HepG2 (cell line): ENCODE measurements around the gene NOVA2. TPM values are rescaled to one million over a fixed set of nuclear protein-coding genes. Genes with fewer than 3 reads are reported as not detected.

Source experiments
- ATAC-seq: fragments of 200-7000 bp; cut with Tn5 transposase; 3 replicates; pipeline ENCODE4 v1.9.1; 2020; ENCODE audit warnings: mild to moderate bottlenecking, moderate library complexity
- BruUV-seq: library from RNA; stranded (reverse); fragments of 400-500 nt; replicated peaks from 2 replicates; lab custom pipeline; 2021; lab: Mats Ljungman, UMichigan
- CTCF ChIA-PET: fragments of 300-600 bp; formaldehyde crosslinking; extraction: SDS; loops from one replicate; lab custom pipeline; 2021; ENCODE audit warnings: low total read pairs, inconsistent platforms, low intra/inter-chr PET ratio; lab: Yijun Ruan, JAX
- POLR2A ChIA-PET: fragments of 350-600 bp; sonication (Branson Sonifier 250); formaldehyde crosslinking; loops from one replicate; lab custom pipeline; 2020; ENCODE audit warnings: antibody characterized with exemption, inconsistent platforms; lab: Yijun Ruan, JAX
- DNase-seq: peaks from one replicate; pipeline ENCODE4 v3.0.0-alpha.2; 2015; ENCODE audit warnings: low spot score
- FAIRE-seq: peaks from 3 replicates; lab custom pipeline; 2011; peaks lifted over from hg19 to GRCh38; lab: Jason Lieb, UNC
- H2AFZ ChIP-seq: one replicate; pipeline ENCODE4 v1.6.1; 2011; ENCODE audit warnings: low read length, inconsistent platforms
- H3K27ac ChIP-seq: fragments of 300-600 bp; 3 replicates; pipeline ENCODE4 v1.8.0; 2011; ENCODE audit warnings: mixed run types, mild to moderate bottlenecking, mixed read lengths, low read length, inconsistent platforms; ENCODE audit not compliant: insufficient read depth; ENCODE audit errors: extremely low read length
- H3K27me3 ChIP-seq, 2 experiments: fragments of 200-600 bp in 1 of 2; 2 replicates in 1 of 2; 3 replicates in 1 of 2; pipeline versions ENCODE4 v1.6.0 to v1.8.0; 2011; ENCODE audit warnings: low read length in 2 of 2, mild to moderate bottlenecking in 2 of 2, moderate library complexity in 2 of 2, inconsistent platforms in 1 of 2; ENCODE audit not compliant: insufficient read depth in 2 of 2, control insufficient read depth in 1 of 2
- H3K36me3 ChIP-seq, 2 experiments: fragments of 200-600 bp in 1 of 2; replicated peaks in 1 of 2; 2 replicates in 1 of 2; 3 replicates in 1 of 2; pipeline versions ENCODE4 v1.5.1 to v1.8.0; 2011; ENCODE audit warnings: low read length in 2 of 2, inconsistent platforms in 1 of 2; ENCODE audit not compliant: insufficient read depth in 2 of 2, control insufficient read depth in 1 of 2
- H3K4me1 ChIP-seq: 2 replicates; pipeline ENCODE4 v1.5.1; 2012; ENCODE audit warnings: low read length, inconsistent platforms; ENCODE audit not compliant: insufficient read depth
- H3K4me2 ChIP-seq: 2 replicates; pipeline ENCODE4 v1.6.0; 2011; ENCODE audit warnings: low read depth, low read length, inconsistent platforms
- H3K4me3 ChIP-seq, 3 experiments: fragments of 200-600 bp in 1 of 3; sonication (generic), shearing (Covaris generic) in 1 of 3; replicated peaks in 1 of 3; 2 replicates each; pipeline ENCODE4 v1.5.1; 2011 to 2016; ENCODE audit warnings: low read length in 3 of 3, inconsistent platforms in 2 of 3, low read depth in 2 of 3, mild to moderate bottlenecking in 2 of 3, control low read depth in 1 of 3, mixed read lengths in 1 of 3; ENCODE audit not compliant: insufficient read depth in 1 of 3
- H3K79me2 ChIP-seq: one replicate; pipeline ENCODE4 v1.6.1; 2011; ENCODE audit warnings: low read length, inconsistent platforms; ENCODE audit not compliant: insufficient read depth
- H3K9ac ChIP-seq: 2 replicates; pipeline ENCODE4 v1.6.0; 2011; ENCODE audit warnings: mild to moderate bottlenecking, low read depth, low read length, inconsistent platforms; ENCODE audit not compliant: insufficient read depth
- H3K9me3 ChIP-seq: 2 replicates; pipeline ENCODE4 v1.5.1; 2012; ENCODE audit warnings: mild to moderate bottlenecking, low read length
- H4K20me1 ChIP-seq: 2 replicates; pipeline ENCODE4 v1.6.0; 2011; ENCODE audit warnings: inconsistent platforms, mild to moderate bottlenecking, low read length, moderate library complexity; ENCODE audit not compliant: insufficient read depth
- BCL6 ChIP-seq: IDR thresholded peaks from 2 replicates; pipeline ENCODE4 v1.6.1; 2016; ENCODE audit warnings: missing genetic modification reagents, missing compliant biosample characterization
- GMEB1 ChIP-seq: sonication (generic); formaldehyde crosslinking; IDR thresholded peaks from 2 replicates; pipeline ENCODE4 v1.5.1; 2020; ENCODE audit warnings: missing genetic modification reagents, mild to moderate bottlenecking, borderline replicate concordance
- NKX3-1 ChIP-seq: sonication (generic); formaldehyde crosslinking; IDR thresholded peaks from 2 replicates; pipeline ENCODE4 v1.5.0; 2020; ENCODE audit warnings: missing genetic modification reagents
- PRDM10 ChIP-seq: sonication (generic); formaldehyde crosslinking; IDR thresholded peaks from 2 replicates; pipeline ENCODE4 v1.4.0; 2020; ENCODE audit warnings: low read depth, missing genetic modification reagents
- ZC3H4 ChIP-seq: sonication (generic); formaldehyde crosslinking; IDR thresholded peaks from 2 replicates; pipeline ENCODE4 v1.4.0; 2020; ENCODE audit warnings: missing genetic modification reagents, borderline replicate concordance
- ZNF263 ChIP-seq: sonication (generic); formaldehyde crosslinking; IDR thresholded peaks from 2 replicates; pipeline ENCODE4 v1.4.0; 2020; ENCODE audit warnings: missing genetic modification reagents
- ZNF333 ChIP-seq: sonication (generic); formaldehyde crosslinking; IDR thresholded peaks from 2 replicates; pipeline ENCODE4 v1.4.0; 2020; ENCODE audit warnings: mild to moderate bottlenecking, missing genetic modification reagents, borderline replicate concordance
- ZNF484 ChIP-seq: sonication (generic); formaldehyde crosslinking; IDR thresholded peaks from 2 replicates; pipeline ENCODE4 v1.5.1; 2020; ENCODE audit warnings: mild to moderate bottlenecking, low read depth, missing genetic modification reagents, borderline replicate concordance
- ZNF660 ChIP-seq: sonication (generic); formaldehyde crosslinking; IDR thresholded peaks from 2 replicates; pipeline ENCODE4 v1.5.1; 2020; ENCODE audit warnings: mild to moderate bottlenecking, low read depth, missing genetic modification reagents, borderline replicate concordance
- ZNF75D ChIP-seq: sonication (generic); formaldehyde crosslinking; IDR thresholded peaks from 2 replicates; pipeline ENCODE4 v1.8.1; 2023; ENCODE audit warnings: missing genetic modification reagents, mild to moderate bottlenecking, borderline replicate concordance
- ZNF839 ChIP-seq: sonication (generic); formaldehyde crosslinking; IDR thresholded peaks from 2 replicates; pipeline ENCODE4 v1.4.0; 2020; ENCODE audit warnings: missing genetic modification reagents, mild to moderate bottlenecking, borderline replicate concordance
- whole genome bisulfite sequencing: methylation state at CpG from one replicate; pipeline ENCODE4 v1.1.6; 2017; ENCODE audit warnings: low lambda C conversion rate; 5-methylcytosine and 5-hydroxymethylcytosine counted together
- in situ Hi-C: cut with HindIII; loops from 2 replicates; pipeline ENCODE4 v1.10.0; 2017; ENCODE audit warnings: low pct_unique_long_range_greater_than_20kb; ENCODE audit not compliant: extremely low pct_ligation_motif_present
- intact Hi-C: fragments of 100-400 bp; cut with micrococcal nuclease; formaldehyde crosslinking; loops from one replicate; pipeline ENCODE4 v1.10.0; 2022; ENCODE audit not compliant: unreplicated experiment
- polyA plus RNA-seq, 8 experiments: library from polyadenylated mRNA; depleted of rRNA in 3 of 8; stranded (reverse) in 7 of 8; unstranded in 1 of 8; fragments of >200 nt; fragmentation: Illumina TruSeq in 4 of 8; extraction: Trizol in 4 of 8; gene quantifications; 2 replicates each; pipeline versions ENCODE4 v1.2.1 to v1.2.3, GENCODE V29; 2011 to 2016; ENCODE audit warnings: low read depth in 4 of 8, missing spikeins in 1 of 8, mixed read lengths in 1 of 8; ENCODE audit not compliant: insufficient read depth in 1 of 8
- total RNA-seq, 5 experiments: library from RNA; depleted of rRNA; stranded (reverse); fragments of >200 nt; fragmentation: Illumina TruSeq; extraction: Trizol; gene quantifications; 2 replicates each; pipeline ENCODE4 v1.2.3, GENCODE V29; 2016; ENCODE audit warnings: low read depth in 1 of 5

The NOVA2 gene
- total and polyA plus RNA-seq, 2 of the 13 experiments (the other 11 are each of a cell fraction or from before 2014, with no cell fraction given), result not detected

- BruUV-seq, result no TSS peak
- Histone ChIP-seq H4K20me1 (no peaks in the 10 kb centered on the region), H3K4me2 (no peak overlapping the region), H3K4me3 (no peak overlapping the region), H3K27ac (no peak overlapping the region), H3K9ac (no peak overlapping the region), H3K79me2 (no peaks in the 10 kb centered on the region), H3K4me1 (no peaks in the 10 kb centered on the region), H3K36me3 (no peaks in the 10 kb centered on the region), H3K9me3 (no peaks in the 10 kb centered on the region), H2AFZ (no peak overlapping the region), H3K27me3 (peaks cover 0 to 29% of the 10 kb centered on the region in 2 experiments; a peak in 4 of 5 replicates)
- TF ChIP-seq ZNF484 (CRISPR knock-in tag) (no peak), ZNF660 (CRISPR knock-in tag) (no peak), ZNF263 (CRISPR knock-in tag) (no peak), PRDM10 (CRISPR knock-in tag) (no peak), ZNF75D (CRISPR knock-in tag) (no peak), BCL6 (CRISPR knock-in tag) (no peak), ZC3H4 (CRISPR knock-in tag) (no peak), NKX3-1 (no peak), ZNF839 (no peak), GMEB1 (no peak), ZNF333 (no peak)
- no peak for ATAC-seq
- CTCF ChIA-PET, result no interaction called here
- in situ Hi-C loops, result no loop called here
- WGBS, result 15% methylated on average over 7 of the region's 9 CpGs
- DNase-seq, result no peak
- POLR2A ChIA-PET, result no interaction called here
- intact Hi-C loops, result no loop called here
- no peak for FAIRE-seq
Measured at GRCh38 chr19:45968626-45969025, 5.0 kb downstream of the NOVA2 start.
